HG02973 (cell line): ENCODE results near the gene PRDM7.
"Not testable (repeated sequence)": the region's sequence is repeated elsewhere in the genome, so short reads cannot be mapped to it uniquely, and the experiment has no call there.

Source experiments
- ATAC-seq: cut with Tn5 transposase; IDR thresholded peaks from one replicate; pipeline ENCODE4 v1.9.1; 2021; ENCODE audit warnings: moderate library complexity; ENCODE audit not compliant: unreplicated experiment

The PRDM7 gene

GRCh38 chr16:90015586-90016338, 61.4 kb downstream of the PRDM7 start:
- ATAC-seq: no peak

- no peak for ATAC-seq
Measured at GRCh38 chr16:90012991-90013745, 64.0 kb downstream of the PRDM7 start.

GRCh38 chr16:90011908-90012501, 65.1 kb downstream of the PRDM7 start:
- no peak for ATAC-seq

GRCh38 chr16:90011508-90011819, 65.7 kb downstream of the PRDM7 start:
- no peak for ATAC-seq

- ATAC-seq: no peak
Measured at GRCh38 chr16:90010676-90011507, 66.2 kb downstream of the PRDM7 start.

- no peak for ATAC-seq
Measured at GRCh38 chr16:90009172-90009899, 67.8 kb downstream of the PRDM7 start.

- ATAC-seq: peak; percentile 46
Measured at GRCh38 chr16:90008708-90009145, 68.4 kb downstream of the PRDM7 start.

- ATAC-seq: not testable (repeated sequence)
Measured at GRCh38 chr16:90007635-90008234, 69.4 kb downstream of the PRDM7 start.

GRCh38 chr16:90007015-90007414, 70.1 kb downstream of the PRDM7 start:
- no peak for ATAC-seq
